OCI-LY7 (cell line): Measurements from ENCODE around the gene BICDL1.

Source experiments
- EZH2phosphoT487 ChIP-seq: fragments of 200-600 bp; sonication (generic); IDR thresholded peaks from 2 replicates; pipeline ENCODE4 v1.6.1; 2018; ENCODE audit warnings: low read depth, borderline replicate concordance, mild to moderate bottlenecking, mixed run types, antibody characterized with exemption, low read length, moderate library complexity, mixed read lengths
- TF ChIP-seq, protein P1 (sequence below): fragments of 200-600 bp; sonication (generic); conservative IDR thresholded peaks from 2 replicates; pipeline ENCODE4 v1.5.1; 2014; ENCODE audit warnings: mild to moderate bottlenecking, antibody characterized with exemption, low read length, moderate library complexity, mixed read lengths

DNA sequence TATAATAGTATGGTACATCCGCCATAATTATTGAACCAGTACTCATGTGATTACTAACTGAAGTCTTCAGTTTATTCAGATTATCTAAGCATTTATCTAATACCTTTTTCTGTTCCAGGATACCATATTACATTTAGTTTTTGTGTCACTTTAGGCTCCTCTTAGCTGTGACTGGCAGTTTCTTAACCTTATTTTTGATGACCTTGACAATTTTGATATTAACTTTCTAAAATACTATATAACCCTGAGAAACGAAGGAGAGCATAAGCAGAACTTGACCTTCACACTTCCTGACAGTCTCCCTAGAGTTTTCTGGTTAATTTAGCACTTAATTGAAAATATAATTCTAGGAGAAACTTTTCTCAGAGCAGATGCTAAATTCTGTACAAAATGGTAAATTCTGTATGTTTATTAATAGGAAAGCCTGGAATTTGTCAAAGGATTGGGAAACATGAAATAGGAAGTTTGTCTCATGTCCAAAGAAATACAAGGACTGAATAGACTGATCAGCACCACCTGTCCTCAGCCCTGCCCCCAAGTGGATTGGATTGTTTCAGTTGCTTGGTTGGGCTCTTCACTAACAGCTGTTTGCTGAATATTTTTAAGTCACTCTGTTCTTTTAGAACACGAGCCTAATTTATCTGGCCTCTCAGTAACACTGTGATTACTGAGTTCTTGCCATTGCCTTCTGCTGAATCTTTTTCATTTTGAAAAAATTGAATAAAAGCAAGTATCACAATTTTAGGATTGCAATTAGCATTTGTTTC, 6.0 kb downstream of the BICDL1 start:
- TF ChIP-seq, protein P1, sequence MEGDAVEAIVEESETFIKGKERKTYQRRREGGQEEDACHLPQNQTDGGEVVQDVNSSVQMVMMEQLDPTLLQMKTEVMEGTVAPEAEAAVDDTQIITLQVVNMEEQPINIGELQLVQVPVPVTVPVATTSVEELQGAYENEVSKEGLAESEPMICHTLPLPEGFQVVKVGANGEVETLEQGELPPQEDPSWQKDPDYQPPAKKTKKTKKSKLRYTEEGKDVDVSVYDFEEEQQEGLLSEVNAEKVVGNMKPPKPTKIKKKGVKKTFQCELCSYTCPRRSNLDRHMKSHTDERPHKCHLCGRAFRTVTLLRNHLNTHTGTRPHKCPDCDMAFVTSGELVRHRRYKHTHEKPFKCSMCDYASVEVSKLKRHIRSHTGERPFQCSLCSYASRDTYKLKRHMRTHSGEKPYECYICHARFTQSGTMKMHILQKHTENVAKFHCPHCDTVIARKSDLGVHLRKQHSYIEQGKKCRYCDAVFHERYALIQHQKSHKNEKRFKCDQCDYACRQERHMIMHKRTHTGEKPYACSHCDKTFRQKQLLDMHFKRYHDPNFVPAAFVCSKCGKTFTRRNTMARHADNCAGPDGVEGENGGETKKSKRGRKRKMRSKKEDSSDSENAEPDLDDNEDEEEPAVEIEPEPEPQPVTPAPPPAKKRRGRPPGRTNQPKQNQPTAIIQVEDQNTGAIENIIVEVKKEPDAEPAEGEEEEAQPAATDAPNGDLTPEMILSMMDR, result peak; percentile 47
- TF ChIP-seq EZH2phosphoT487, result no peak
